ENCODE data around the gene SBK2. TPM values are rescaled to one million over a fixed set of nuclear protein-coding genes. Genes with fewer than 3 reads are reported as not detected.

Gene SBK2
- total RNA-seq, 1 experiment from 2014 or later = 5.2 TPM

GRCh38 chr19:55559684-55560083 lies 22.8 kb upstream of the SBK2 start:
- H3K4me1 Mint-ChIP-seq = peaks cover 4% of the 10 kb centered on the region
- CTCF ChIA-PET = no interaction called here
- POLR2A ChIA-PET = no interaction called here
- H3K36me3 Mint-ChIP-seq = no peaks in the 10 kb centered on the region
- H3K4me3 Mint-ChIP-seq = no peak overlapping the region
- H3K27me3 Mint-ChIP-seq (ENCODE audit: low read depth) = peaks cover 12% of the 10 kb centered on the region
- peaks cover 5% of the 10 kb centered on the region; the same call in 1 of the 2 replicates for H3K9me3 Mint-ChIP-seq
- DNase-seq (ENCODE audit: low spot score) (no peak), ATAC-seq (no peak)
- no peak for TF ChIP-seq ZNF423 (CRISPR knock-in tag; IDR thresholded peaks at IDR 0.05)
- TF ChIP-seq, protein P1, sequence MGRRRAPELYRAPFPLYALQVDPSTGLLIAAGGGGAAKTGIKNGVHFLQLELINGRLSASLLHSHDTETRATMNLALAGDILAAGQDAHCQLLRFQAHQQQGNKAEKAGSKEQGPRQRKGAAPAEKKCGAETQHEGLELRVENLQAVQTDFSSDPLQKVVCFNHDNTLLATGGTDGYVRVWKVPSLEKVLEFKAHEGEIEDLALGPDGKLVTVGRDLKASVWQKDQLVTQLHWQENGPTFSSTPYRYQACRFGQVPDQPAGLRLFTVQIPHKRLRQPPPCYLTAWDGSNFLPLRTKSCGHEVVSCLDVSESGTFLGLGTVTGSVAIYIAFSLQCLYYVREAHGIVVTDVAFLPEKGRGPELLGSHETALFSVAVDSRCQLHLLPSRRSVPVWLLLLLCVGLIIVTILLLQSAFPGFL (CRISPR knock-in tag; IDR thresholded peaks at IDR 0.05; ENCODE audit: borderline replicate concordance) = no peak
- TF ChIP-seq JUN (CRISPR knock-in tag; IDR thresholded peaks at IDR 0.05) = no peak
- no peak for TF ChIP-seq AFF4 (CRISPR knock-in tag; IDR thresholded peaks at IDR 0.05; ENCODE audit: borderline replicate concordance)
- no peak for TF ChIP-seq STAT6 (CRISPR knock-in tag; conservative IDR thresholded peaks at IDR 0.05; ENCODE audit: low read depth)
- no peak for TF ChIP-seq PRDM15 (CRISPR knock-in tag; IDR thresholded peaks at IDR 0.05)
- no peak for TF ChIP-seq ELF4 (CRISPR knock-in tag; IDR thresholded peaks at IDR 0.05; ENCODE audit: low read depth)
- no peak for TF ChIP-seq ETV6 (CRISPR knock-in tag; IDR thresholded peaks at IDR 0.05)
- TF ChIP-seq IRF2 (CRISPR knock-in tag; IDR thresholded peaks at IDR 0.05; ENCODE audit: borderline replicate concordance, low read depth) = no peak
- TF ChIP-seq, protein P2, sequence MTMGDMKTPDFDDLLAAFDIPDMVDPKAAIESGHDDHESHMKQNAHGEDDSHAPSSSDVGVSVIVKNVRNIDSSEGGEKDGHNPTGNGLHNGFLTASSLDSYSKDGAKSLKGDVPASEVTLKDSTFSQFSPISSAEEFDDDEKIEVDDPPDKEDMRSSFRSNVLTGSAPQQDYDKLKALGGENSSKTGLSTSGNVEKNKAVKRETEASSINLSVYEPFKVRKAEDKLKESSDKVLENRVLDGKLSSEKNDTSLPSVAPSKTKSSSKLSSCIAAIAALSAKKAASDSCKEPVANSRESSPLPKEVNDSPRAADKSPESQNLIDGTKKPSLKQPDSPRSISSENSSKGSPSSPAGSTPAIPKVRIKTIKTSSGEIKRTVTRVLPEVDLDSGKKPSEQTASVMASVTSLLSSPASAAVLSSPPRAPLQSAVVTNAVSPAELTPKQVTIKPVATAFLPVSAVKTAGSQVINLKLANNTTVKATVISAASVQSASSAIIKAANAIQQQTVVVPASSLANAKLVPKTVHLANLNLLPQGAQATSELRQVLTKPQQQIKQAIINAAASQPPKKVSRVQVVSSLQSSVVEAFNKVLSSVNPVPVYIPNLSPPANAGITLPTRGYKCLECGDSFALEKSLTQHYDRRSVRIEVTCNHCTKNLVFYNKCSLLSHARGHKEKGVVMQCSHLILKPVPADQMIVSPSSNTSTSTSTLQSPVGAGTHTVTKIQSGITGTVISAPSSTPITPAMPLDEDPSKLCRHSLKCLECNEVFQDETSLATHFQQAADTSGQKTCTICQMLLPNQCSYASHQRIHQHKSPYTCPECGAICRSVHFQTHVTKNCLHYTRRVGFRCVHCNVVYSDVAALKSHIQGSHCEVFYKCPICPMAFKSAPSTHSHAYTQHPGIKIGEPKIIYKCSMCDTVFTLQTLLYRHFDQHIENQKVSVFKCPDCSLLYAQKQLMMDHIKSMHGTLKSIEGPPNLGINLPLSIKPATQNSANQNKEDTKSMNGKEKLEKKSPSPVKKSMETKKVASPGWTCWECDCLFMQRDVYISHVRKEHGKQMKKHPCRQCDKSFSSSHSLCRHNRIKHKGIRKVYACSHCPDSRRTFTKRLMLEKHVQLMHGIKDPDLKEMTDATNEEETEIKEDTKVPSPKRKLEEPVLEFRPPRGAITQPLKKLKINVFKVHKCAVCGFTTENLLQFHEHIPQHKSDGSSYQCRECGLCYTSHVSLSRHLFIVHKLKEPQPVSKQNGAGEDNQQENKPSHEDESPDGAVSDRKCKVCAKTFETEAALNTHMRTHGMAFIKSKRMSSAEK (CRISPR knock-in tag; IDR thresholded peaks at IDR 0.05; ENCODE audit: borderline replicate concordance) = no peak
- TF ChIP-seq, protein P3, sequence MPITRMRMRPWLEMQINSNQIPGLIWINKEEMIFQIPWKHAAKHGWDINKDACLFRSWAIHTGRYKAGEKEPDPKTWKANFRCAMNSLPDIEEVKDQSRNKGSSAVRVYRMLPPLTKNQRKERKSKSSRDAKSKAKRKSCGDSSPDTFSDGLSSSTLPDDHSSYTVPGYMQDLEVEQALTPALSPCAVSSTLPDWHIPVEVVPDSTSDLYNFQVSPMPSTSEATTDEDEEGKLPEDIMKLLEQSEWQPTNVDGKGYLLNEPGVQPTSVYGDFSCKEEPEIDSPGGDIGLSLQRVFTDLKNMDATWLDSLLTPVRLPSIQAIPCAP (CRISPR knock-in tag; IDR thresholded peaks at IDR 0.05) = no peak
- no peak for TF ChIP-seq PRRX2 (CRISPR knock-in tag; IDR thresholded peaks at IDR 0.05)
- TF ChIP-seq ZNF263 (CRISPR knock-in tag; IDR thresholded peaks at IDR 0.05; ENCODE audit: low read depth) = no peak
- no peak for TF ChIP-seq KAT7 (CRISPR knock-in tag; IDR thresholded peaks at IDR 0.05; ENCODE audit: borderline replicate concordance)
- no peak for TF ChIP-seq ATF1 (CRISPR knock-in tag; IDR thresholded peaks at IDR 0.05)
- no peak for TF ChIP-seq NR1H2 (CRISPR knock-in tag; IDR thresholded peaks at IDR 0.05)
- no peak for TF ChIP-seq ATF2 (CRISPR knock-in tag; IDR thresholded peaks at IDR 0.05; ENCODE audit: borderline replicate concordance, low read depth)
- no peak for TF ChIP-seq FOXK1 (CRISPR knock-in tag; IDR thresholded peaks at IDR 0.05)
- TF ChIP-seq CREM (CRISPR knock-in tag; IDR thresholded peaks at IDR 0.05) = no peak
- no peak overlapping the region for H3K27ac Mint-ChIP-seq
